Endothelial cell of umbilical vein (primary cell): ENCODE data around the gene SERPINI1. TPM values are rescaled to one million over a fixed set of nuclear protein-coding genes. Genes with fewer than 3 reads are reported as not detected.

ENCODE experiments used
- BruUV-seq: library from RNA; stranded (reverse); fragments of 400-500 nt; replicated peaks from 2 replicates; lab custom pipeline; 2021; lab: Mats Ljungman, UMichigan
- CTCF ChIA-PET: fragments of 300-600, 350-600 bp; sonication (Branson Sonifier 250); formaldehyde crosslinking; loops from one replicate; lab custom pipeline; 2021; ENCODE audit warnings: antibody characterized with exemption, inconsistent platforms; lab: Charles Lee
- POLR2A ChIA-PET: fragments of 300-600, 350-600 bp; sonication (Branson Sonifier 250); formaldehyde crosslinking; loops from one replicate; lab custom pipeline; 2021; ENCODE audit warnings: antibody characterized with exemption, inconsistent platforms; lab: Charles Lee
- DNase-seq: peaks from one replicate; pipeline ENCODE4 v3.0.0-alpha.2; 2011; ENCODE audit warnings: low read depth, low spot score
- FAIRE-seq: peaks from 2 replicates; lab custom pipeline; 2011; peaks lifted over from hg19 to GRCh38; lab: Jason Lieb, UNC
- H2AFZ ChIP-seq: 2 replicates; pipeline ENCODE4 v1.6.0; 2012; ENCODE audit warnings: low read depth, low read length, control low read depth, inconsistent platforms
- H3K27ac ChIP-seq: 2 replicates; pipeline ENCODE4 v1.5.1; 2011; ENCODE audit warnings: low read depth, mild to moderate bottlenecking, control low read depth, low read length, moderate library complexity; ENCODE audit not compliant: insufficient read depth
- H3K27me3 ChIP-seq, 2 experiments: 2 replicates each; pipeline versions ENCODE4 v1.6.0 to v1.6.1; 2011; ENCODE audit warnings: low read length in 2 of 2, mixed read lengths in 1 of 2; ENCODE audit not compliant: control insufficient read depth in 2 of 2, insufficient read depth in 2 of 2
- H3K36me3 ChIP-seq, 2 experiments: 2 replicates in 1 of 2; 3 replicates in 1 of 2; pipeline ENCODE4 v1.5.1; 2011; ENCODE audit warnings: low read length in 2 of 2, mild to moderate bottlenecking in 1 of 2, moderate library complexity in 1 of 2; ENCODE audit not compliant: control insufficient read depth in 2 of 2, insufficient read depth in 2 of 2; ENCODE audit errors: extremely low read depth in 1 of 2
- H3K4me1 ChIP-seq: 3 replicates; pipeline ENCODE4 v1.5.1; 2011; ENCODE audit warnings: mild to moderate bottlenecking, low read length; ENCODE audit not compliant: control insufficient read depth, insufficient read depth; ENCODE audit errors: extremely low read depth
- H3K4me2 ChIP-seq: 2 replicates; pipeline ENCODE4 v1.6.1; 2011; ENCODE audit warnings: low read length, control low read depth, mixed read lengths; ENCODE audit not compliant: insufficient read depth
- H3K4me3 ChIP-seq, 3 experiments: fragments of 200-600 bp in 1 of 3; sonication (generic), shearing (Covaris generic) in 1 of 3; replicated peaks in 1 of 3; 2 replicates each; pipeline ENCODE4 v1.5.1; 2011 to 2016; ENCODE audit warnings: control low read depth in 3 of 3, low read length in 3 of 3, mild to moderate bottlenecking in 2 of 3, inconsistent platforms in 1 of 3, low read depth in 1 of 3, moderate library complexity in 1 of 3; ENCODE audit not compliant: insufficient read depth in 1 of 3
- H3K79me2 ChIP-seq: 2 replicates; pipeline ENCODE4 v1.6.0; 2012; ENCODE audit warnings: low read length, inconsistent platforms; ENCODE audit not compliant: control insufficient read depth, insufficient read depth
- H3K9ac ChIP-seq: replicated peaks from 2 replicates; pipeline ENCODE3; 2011; ENCODE audit warnings: low read length, control low read depth; ENCODE audit not compliant: insufficient read depth; ENCODE audit errors: extremely low read depth
- H3K9me1 ChIP-seq: replicated peaks from 3 replicates; pipeline ENCODE4 v1.6.0; 2011; ENCODE audit warnings: mild to moderate bottlenecking, low read length; ENCODE audit not compliant: control insufficient read depth, insufficient read depth; ENCODE audit errors: extremely low read depth
- H3K9me3 ChIP-seq: replicated peaks from 2 replicates; pipeline ENCODE4 v1.5.1; 2012; ENCODE audit warnings: low read length, inconsistent platforms; ENCODE audit not compliant: control insufficient read depth, insufficient read depth
- H4K20me1 ChIP-seq: replicated peaks from 2 replicates; pipeline ENCODE3; 2011; ENCODE audit warnings: mild to moderate bottlenecking, low read length; ENCODE audit not compliant: control insufficient read depth, insufficient read depth; ENCODE audit errors: extremely low read depth
- CTCF ChIP-seq, 2 donors: IDR thresholded peaks; 1 replicate in 1 of 2; 2 replicates in 1 of 2; pipeline ENCODE4 v1.5.1; 2011; ENCODE audit warnings: low read length in 2 of 2, mild to moderate bottlenecking in 2 of 2, moderate library complexity in 2 of 2, control low read depth in 1 of 2, inconsistent platforms in 1 of 2, low read depth in 1 of 2; ENCODE audit not compliant: insufficient read depth in 1 of 2; ENCODE audit errors: extremely low read depth in 1 of 2
- EZH2 ChIP-seq: IDR thresholded peaks from 2 replicates; pipeline ENCODE4 v1.6.1; 2012; ENCODE audit warnings: borderline replicate concordance, low read depth, mild to moderate bottlenecking, moderate library complexity, low read length, inconsistent platforms; ENCODE audit not compliant: severe bottlenecking
- FOS ChIP-seq: IDR thresholded peaks from 2 replicates; pipeline ENCODE4 v1.6.1; 2011; ENCODE audit warnings: mild to moderate bottlenecking, low read length, moderate library complexity, borderline replicate concordance; ENCODE audit not compliant: insufficient read depth
- GATA2 ChIP-seq: IDR thresholded peaks from 2 replicates; pipeline ENCODE4 v1.7.0; 2011; ENCODE audit warnings: low read depth, mild to moderate bottlenecking, moderate library complexity, mixed read lengths, low read length; ENCODE audit not compliant: insufficient read length, insufficient read depth
- JUN ChIP-seq: IDR thresholded peaks from 2 replicates; pipeline ENCODE4 v1.6.1; 2011; ENCODE audit warnings: borderline replicate concordance, low read depth; ENCODE audit not compliant: insufficient read length, insufficient read depth
- MAX ChIP-seq: IDR thresholded peaks from 2 replicates; pipeline ENCODE4 v1.6.1; 2011; ENCODE audit not compliant: insufficient read depth, insufficient read length
- MYC ChIP-seq: IDR thresholded peaks from one replicate; pipeline ENCODE4 v1.6.1; 2011; ENCODE audit warnings: mild to moderate bottlenecking, low read depth, low read length
- POLR2A ChIP-seq: IDR thresholded peaks from 2 replicates; pipeline ENCODE4 v1.6.1; 2012; ENCODE audit warnings: low read depth, mild to moderate bottlenecking, control low read depth, low read length
- POLR2AphosphoS5 ChIP-seq: IDR thresholded peaks from 2 replicates; pipeline ENCODE4 v1.6.1; 2012; ENCODE audit warnings: low read depth, mild to moderate bottlenecking, control low read depth, low read length, moderate library complexity; ENCODE audit not compliant: insufficient read depth
- dilution Hi-C: fragments of 300-500 bp; cut with MboI; formaldehyde crosslinking; loops from one replicate; pipeline ENCODE4 v1.15.0; 2019; ENCODE audit warnings: low sequenced_read_pairs; ENCODE audit not compliant: extremely low pct_ligation_motif_present
- intact Hi-C: fragments of 100-400 bp; cut with micrococcal nuclease; formaldehyde crosslinking; loops from one replicate; pipeline ENCODE4 v1.10.0; 2022
- polyA plus RNA-seq, 4 experiments: library from polyadenylated mRNA; depleted of rRNA in 3 of 4; stranded (reverse) in 3 of 4; unstranded in 1 of 4; fragments of >200 nt; gene quantifications; 2 replicates each; pipeline versions ENCODE4 v1.2.1 to v1.2.3, GENCODE V29; 2011 to 2012; ENCODE audit warnings: missing spikeins in 1 of 4
- total RNA-seq: library from RNA; stranded (reverse); gene quantifications from 2 replicates; pipeline ENCODE4 v1.2.3, GENCODE V29; 2021

Gene SERPINI1
- total and polyA plus RNA-seq, 2 donors (not counting 3 experiments of a cell fraction or from before 2014, with no cell fraction given) = 0.22 to 0.28 TPM

- H3K79me2 ChIP-seq = no peaks in the 10 kb centered on the region
- ChIA-PET POLR2A (no interaction called here), CTCF (no interaction called here)
- H3K9ac ChIP-seq = no peak overlapping the region
- H3K27ac ChIP-seq = no peak overlapping the region
- dilution Hi-C loops = no loop called here
- BruUV-seq = no TSS peak
- H3K4me1 ChIP-seq = no peaks in the 10 kb centered on the region
- H4K20me1 ChIP-seq = no peaks in the 10 kb centered on the region
- FAIRE-seq (no peak), DNase-seq (no peak)
- TF ChIP-seq GATA2 (no peak), JUN (no peak), MAX (no peak)
- no peaks in the 10 kb centered on the region for H3K36me3 ChIP-seq
- no peaks in the 10 kb centered on the region for H3K9me3 ChIP-seq
- intact Hi-C loops = no loop called here
- H3K27me3 ChIP-seq = no peaks in the 10 kb centered on the region
- H2AFZ ChIP-seq = no peak overlapping the region
- H3K9me1 ChIP-seq = no peaks in the 10 kb centered on the region
- no peak overlapping the region for H3K4me2 ChIP-seq
- H3K4me3 ChIP-seq = no peak overlapping the region
Measured at GRCh38 chr3:167772992-167773391, 37.5 kb downstream of the SERPINI1 start.

GRCh38 chr3:167773584-167773983 is 38.1 kb downstream of the SERPINI1 start:
- dilution Hi-C loops = no loop called here
- BruUV-seq = no TSS peak
- FAIRE-seq = no peak

More at GRCh38 chr3:167773584-167773983, 38.1 kb downstream of the SERPINI1 start:
- H3K9me3 ChIP-seq = no peaks in the 10 kb centered on the region
- H3K4me3 ChIP-seq = no peak overlapping the region
- H2AFZ ChIP-seq = no peak overlapping the region
- H3K4me2 ChIP-seq = no peak overlapping the region
- H3K27ac ChIP-seq = no peak overlapping the region
- ChIA-PET CTCF (no interaction called here), POLR2A (no interaction called here)
- H3K36me3 ChIP-seq = no peaks in the 10 kb centered on the region
- no peaks in the 10 kb centered on the region for H3K79me2 ChIP-seq
- no peak for TF ChIP-seq MYC
- TF ChIP-seq FOS = no peak
- TF ChIP-seq EZH2 = no peak
- no peak for TF ChIP-seq MAX
- TF ChIP-seq POLR2AphosphoS5 = no peak
- no peak for TF ChIP-seq JUN
- no peak for TF ChIP-seq GATA2
- TF ChIP-seq POLR2A = no peak
- TF ChIP-seq CTCF (IDR thresholded peaks at IDR 0.05; ENCODE audit: extremely low read depth in 1 of 2, insufficient read depth in 1 of 2, low read depth in 1 of 2, low read length in 2 of 2) = no peak
- DNase-seq = no peak
- no peaks in the 10 kb centered on the region for H4K20me1 ChIP-seq
- no peak overlapping the region for H3K9ac ChIP-seq
- intact Hi-C loops = no loop called here
- H3K27me3 ChIP-seq = no peaks in the 10 kb centered on the region
- H3K4me1 ChIP-seq = no peaks in the 10 kb centered on the region
- H3K9me1 ChIP-seq = no peaks in the 10 kb centered on the region
